ENCODE measurements around the gene ZNF746. TPM values are rescaled to one million over a fixed set of nuclear protein-coding genes. Genes with fewer than 3 reads are reported as not detected.

The ZNF746 gene
- total and polyA plus RNA-seq, 9 of the 15 experiments (the other 6 are each of a cell fraction or from before 2014, with no cell fraction given) = 1.7 to 31.6 (median 13.3) TPM

- TF ChIP-seq TCF3 (CRISPR knock-in tag; IDR thresholded peaks at IDR 0.05) = peak; percentile 51
- TF ChIP-seq ATF3 (IDR thresholded peaks at IDR 0.05) = no peak
- TF ChIP-seq ATF3 (CRISPR knock-in tag; conservative IDR thresholded peaks at IDR 0.05) = no peak
- no peak for TF ChIP-seq NCOA1 (IDR thresholded peaks at IDR 0.05; ENCODE audit: low read depth)
- TF ChIP-seq ZNF586 (CRISPR knock-in tag; conservative IDR thresholded peaks at IDR 0.05) = no peak
- TF ChIP-seq TRIM24 (IDR thresholded peaks at IDR 0.05) = peak in 1 of 2 experiments; percentile 37; a peak in 1 of 4 replicates
- TF ChIP-seq STAT6 (CRISPR knock-in tag; IDR thresholded peaks at IDR 0.05) = no peak
- TF ChIP-seq NR1H2 (CRISPR knock-in tag; IDR thresholded peaks at IDR 0.05) = no peak
- TF ChIP-seq TEAD4 (IDR thresholded peaks at IDR 0.05; ENCODE audit: low read length) = no peak
- TF ChIP-seq TEAD4 (CRISPR knock-in tag; IDR thresholded peaks at IDR 0.05; ENCODE audit: borderline replicate concordance) = no peak
- no peak for TF ChIP-seq FOXK1 (CRISPR knock-in tag; IDR thresholded peaks at IDR 0.05; ENCODE audit: borderline replicate concordance)
- no peak for TF ChIP-seq NFIC (IDR thresholded peaks at IDR 0.05)
Measured at GRCh38 chr7:149527414-149527813, 29.8 kb upstream of the ZNF746 start (continued).

All from K562 (cell line).